Measurements from ENCODE around the gene OR9Q1.

GRCh38 chr11:58142761-58143160 lies 119.1 kb downstream of the OR9Q1 start:
- TF ChIP-seq CTCF (IDR thresholded peaks at IDR 0.05), result no peak
- no peak for TF ChIP-seq POLR2A (IDR thresholded peaks at IDR 0.05; ENCODE audit: low read depth)
